Parathyroid adenoma (tissue), 2 donors: ENCODE measurements around the gene PRRT1.

Experiments used
- H2AFZ ChIP-seq: fragments of 300-600 bp; sonication (generic); one replicate; pipeline ENCODE4 v1.7.0; 2017; ENCODE audit warnings: antibody characterized with exemption, mild to moderate bottlenecking
- H3K27ac ChIP-seq: fragments of 300-600 bp; sonication (generic); one replicate; pipeline ENCODE4 v1.7.0; 2017
- H3K27me3 ChIP-seq: fragments of 300-600 bp; sonication (generic); one replicate; pipeline ENCODE4 v1.7.0; 2017; ENCODE audit warnings: low read length; ENCODE audit not compliant: control insufficient read depth, insufficient read depth
- H3K36me3 ChIP-seq: fragments of 300-600 bp; sonication (generic); one replicate; pipeline ENCODE4 v1.7.0; 2017; ENCODE audit warnings: low read length; ENCODE audit not compliant: control insufficient read depth, insufficient read depth
- H3K4me1 ChIP-seq: fragments of 300-600 bp; sonication (generic); one replicate; pipeline ENCODE4 v1.7.0; 2017; ENCODE audit warnings: control low read depth
- H3K4me2 ChIP-seq: fragments of 300-600 bp; sonication (generic); one replicate; pipeline ENCODE4 v1.7.0; 2017; ENCODE audit warnings: low read length
- H3K4me3 ChIP-seq: fragments of 300-600 bp; sonication (generic); one replicate; pipeline ENCODE4 v1.7.0; 2017; ENCODE audit warnings: low read depth, low read length
- H3K79me2 ChIP-seq: fragments of 300-600 bp; sonication (generic); one replicate; pipeline ENCODE4 v1.7.0; 2017; ENCODE audit warnings: control low read depth
- H3K9ac ChIP-seq: fragments of 300-600 bp; sonication (generic); one replicate; pipeline ENCODE4 v1.7.0; 2017; ENCODE audit warnings: mild to moderate bottlenecking
- H3K9me3 ChIP-seq: fragments of 300-600 bp; sonication (generic); one replicate; pipeline ENCODE4 v1.7.0; 2017; ENCODE audit warnings: low read length; ENCODE audit not compliant: control insufficient read depth
- TF ChIP-seq, protein P1 (sequence below): fragments of 300-600 bp; sonication (generic); IDR thresholded peaks from one replicate; pipeline ENCODE4 v1.7.0; 2017; ENCODE audit warnings: antibody characterized with exemption, mild to moderate bottlenecking
- donor health status: primary hyperparathyroidism.

PRRT1 gene

DNA sequence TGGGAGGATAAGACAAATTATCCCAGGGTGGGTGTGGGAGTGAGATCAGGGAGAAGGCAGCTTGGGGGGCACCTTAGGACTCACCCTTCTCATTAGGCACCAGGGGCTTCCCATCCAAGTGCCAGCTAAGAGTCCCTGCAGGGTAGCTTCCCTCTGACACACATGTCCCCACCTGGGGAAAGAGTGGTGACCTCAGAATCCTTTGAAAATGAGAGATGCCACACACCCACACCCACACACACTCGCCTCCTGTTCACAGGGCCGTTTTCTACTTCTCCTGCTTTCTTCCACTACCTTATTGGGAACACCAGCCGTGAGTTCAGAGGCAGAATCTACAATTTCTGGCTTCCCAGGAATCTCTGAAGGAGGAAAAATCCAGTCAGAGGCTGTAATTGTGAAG lies 31.3 kb upstream of the PRRT1 start:
- Histone ChIP-seq H3K9ac (no peak overlapping the region), H3K4me3 (no peak overlapping the region), H3K4me1 (no peaks in the 10 kb centered on the region), H3K27me3 (no peaks in the 10 kb centered on the region), H3K27ac (peak overlapping the region; percentile 30), H2AFZ (no peak overlapping the region), H3K79me2 (peaks cover 3% of the 10 kb centered on the region), H3K36me3 (no peaks in the 10 kb centered on the region), H3K4me2 (no peak overlapping the region), H3K9me3 (no peaks in the 10 kb centered on the region)
- TF ChIP-seq, protein P1, sequence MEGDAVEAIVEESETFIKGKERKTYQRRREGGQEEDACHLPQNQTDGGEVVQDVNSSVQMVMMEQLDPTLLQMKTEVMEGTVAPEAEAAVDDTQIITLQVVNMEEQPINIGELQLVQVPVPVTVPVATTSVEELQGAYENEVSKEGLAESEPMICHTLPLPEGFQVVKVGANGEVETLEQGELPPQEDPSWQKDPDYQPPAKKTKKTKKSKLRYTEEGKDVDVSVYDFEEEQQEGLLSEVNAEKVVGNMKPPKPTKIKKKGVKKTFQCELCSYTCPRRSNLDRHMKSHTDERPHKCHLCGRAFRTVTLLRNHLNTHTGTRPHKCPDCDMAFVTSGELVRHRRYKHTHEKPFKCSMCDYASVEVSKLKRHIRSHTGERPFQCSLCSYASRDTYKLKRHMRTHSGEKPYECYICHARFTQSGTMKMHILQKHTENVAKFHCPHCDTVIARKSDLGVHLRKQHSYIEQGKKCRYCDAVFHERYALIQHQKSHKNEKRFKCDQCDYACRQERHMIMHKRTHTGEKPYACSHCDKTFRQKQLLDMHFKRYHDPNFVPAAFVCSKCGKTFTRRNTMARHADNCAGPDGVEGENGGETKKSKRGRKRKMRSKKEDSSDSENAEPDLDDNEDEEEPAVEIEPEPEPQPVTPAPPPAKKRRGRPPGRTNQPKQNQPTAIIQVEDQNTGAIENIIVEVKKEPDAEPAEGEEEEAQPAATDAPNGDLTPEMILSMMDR, result no peak

- Histone ChIP-seq H3K36me3 (no peaks in the 10 kb centered on the region), H3K27ac (no peak overlapping the region), H3K4me3 (no peak overlapping the region), H2AFZ (no peak overlapping the region), H3K4me1 (no peaks in the 10 kb centered on the region), H3K4me2 (no peak overlapping the region), H3K79me2 (peaks cover 3% of the 10 kb centered on the region), H3K9ac (no peak overlapping the region), H3K27me3 (no peaks in the 10 kb centered on the region), H3K9me3 (no peaks in the 10 kb centered on the region)
- TF ChIP-seq, protein P1, result no peak
These were observed 30.8 kb upstream of the PRRT1 start for GRCh38 chr6:32182555-32182981.

- Histone ChIP-seq H3K9me3 (no peaks in the 10 kb centered on the region), H3K4me1 (peaks cover 1% of the 10 kb centered on the region), H3K4me3 (no peak overlapping the region), H3K9ac (no peak overlapping the region), H2AFZ (no peak overlapping the region), H3K79me2 (peaks cover 3% of the 10 kb centered on the region), H3K27me3 (no peaks in the 10 kb centered on the region), H3K4me2 (no peak overlapping the region), H3K27ac (no peak overlapping the region), H3K36me3 (no peaks in the 10 kb centered on the region)
- TF ChIP-seq, protein P1, result no peak
These were observed 30.3 kb upstream of the PRRT1 start for GRCh38 chr6:32181915-32182529.

DNA sequence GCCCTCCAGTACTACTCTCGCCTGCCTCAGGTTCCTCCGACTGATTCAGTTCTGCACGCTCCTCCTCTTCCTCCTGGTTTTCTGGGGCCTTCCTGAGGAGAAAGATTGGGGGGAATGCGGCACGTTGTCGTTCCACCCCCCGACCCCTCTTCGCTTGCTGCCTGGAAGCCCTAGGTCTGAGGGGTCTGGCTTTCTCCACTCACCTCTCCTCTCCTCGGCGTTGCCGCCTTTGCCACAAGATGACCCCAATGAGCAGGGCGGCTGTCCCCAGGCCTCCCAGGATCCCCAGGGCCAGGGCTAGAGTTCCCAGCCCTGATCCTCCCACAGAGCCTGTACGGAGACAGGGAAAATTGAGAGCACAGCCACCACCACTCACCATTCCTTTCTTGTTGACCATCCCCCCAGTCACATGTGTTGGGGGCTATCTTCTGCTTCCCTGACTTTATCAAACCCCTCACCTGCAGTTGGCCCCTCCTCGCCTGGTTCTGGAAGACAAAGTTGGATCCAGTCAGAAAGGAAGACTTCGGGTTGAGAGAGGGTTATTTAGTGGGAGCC lies 29.5 kb upstream of the PRRT1 start:
- TF ChIP-seq, protein P1, result no peak

More for the DNA sequence above, 29.5 kb upstream of the PRRT1 start:
- peaks cover 3% of the 10 kb centered on the region for H3K79me2 ChIP-seq
- H2AFZ ChIP-seq, result no peak overlapping the region
- no peaks in the 10 kb centered on the region for H3K36me3 ChIP-seq
- no peak overlapping the region for H3K4me2 ChIP-seq
- no peaks in the 10 kb centered on the region for H3K27me3 ChIP-seq
- H3K4me1 ChIP-seq, result peaks cover 9% of the 10 kb centered on the region
- no peak overlapping the region for H3K4me3 ChIP-seq
- H3K9ac ChIP-seq, result no peak overlapping the region
- no peaks in the 10 kb centered on the region for H3K9me3 ChIP-seq
- H3K27ac ChIP-seq, result no peak overlapping the region
